Endothelial cell of umbilical vein (primary cell): ENCODE data around the gene FGFBP2. TPM values are rescaled to one million over a fixed set of nuclear protein-coding genes. Genes with fewer than 3 reads are reported as not detected.

ENCODE experiments used
- BruUV-seq: library from RNA; stranded (reverse); fragments of 400-500 nt; replicated peaks from 2 replicates; lab custom pipeline; 2021; lab: Mats Ljungman, UMichigan
- CTCF ChIA-PET: fragments of 300-600, 350-600 bp; sonication (Branson Sonifier 250); formaldehyde crosslinking; loops from one replicate; lab custom pipeline; 2021; ENCODE audit warnings: antibody characterized with exemption, inconsistent platforms; lab: Charles Lee
- POLR2A ChIA-PET: fragments of 300-600, 350-600 bp; sonication (Branson Sonifier 250); formaldehyde crosslinking; loops from one replicate; lab custom pipeline; 2021; ENCODE audit warnings: antibody characterized with exemption, inconsistent platforms; lab: Charles Lee
- DNase-seq: peaks from one replicate; pipeline ENCODE4 v3.0.0-alpha.2; 2011; ENCODE audit warnings: low read depth, low spot score
- FAIRE-seq: peaks from 2 replicates; lab custom pipeline; 2011; peaks lifted over from hg19 to GRCh38; lab: Jason Lieb, UNC
- H2AFZ ChIP-seq: 2 replicates; pipeline ENCODE4 v1.6.0; 2012; ENCODE audit warnings: low read depth, low read length, control low read depth, inconsistent platforms
- H3K27ac ChIP-seq: 2 replicates; pipeline ENCODE4 v1.5.1; 2011; ENCODE audit warnings: low read depth, mild to moderate bottlenecking, control low read depth, low read length, moderate library complexity; ENCODE audit not compliant: insufficient read depth
- H3K27me3 ChIP-seq, 2 experiments: 2 replicates each; pipeline versions ENCODE4 v1.6.0 to v1.6.1; 2011; ENCODE audit warnings: low read length in 2 of 2, mixed read lengths in 1 of 2; ENCODE audit not compliant: control insufficient read depth in 2 of 2, insufficient read depth in 2 of 2
- H3K36me3 ChIP-seq, 2 experiments: 2 replicates in 1 of 2; 3 replicates in 1 of 2; pipeline ENCODE4 v1.5.1; 2011; ENCODE audit warnings: low read length in 2 of 2, mild to moderate bottlenecking in 1 of 2, moderate library complexity in 1 of 2; ENCODE audit not compliant: control insufficient read depth in 2 of 2, insufficient read depth in 2 of 2; ENCODE audit errors: extremely low read depth in 1 of 2
- H3K4me1 ChIP-seq: 3 replicates; pipeline ENCODE4 v1.5.1; 2011; ENCODE audit warnings: mild to moderate bottlenecking, low read length; ENCODE audit not compliant: control insufficient read depth, insufficient read depth; ENCODE audit errors: extremely low read depth
- H3K4me2 ChIP-seq: 2 replicates; pipeline ENCODE4 v1.6.1; 2011; ENCODE audit warnings: low read length, control low read depth, mixed read lengths; ENCODE audit not compliant: insufficient read depth
- H3K4me3 ChIP-seq, 3 experiments: fragments of 200-600 bp in 1 of 3; sonication (generic), shearing (Covaris generic) in 1 of 3; replicated peaks in 1 of 3; 2 replicates each; pipeline ENCODE4 v1.5.1; 2011 to 2016; ENCODE audit warnings: control low read depth in 3 of 3, low read length in 3 of 3, mild to moderate bottlenecking in 2 of 3, inconsistent platforms in 1 of 3, low read depth in 1 of 3, moderate library complexity in 1 of 3; ENCODE audit not compliant: insufficient read depth in 1 of 3
- H3K79me2 ChIP-seq: 2 replicates; pipeline ENCODE4 v1.6.0; 2012; ENCODE audit warnings: low read length, inconsistent platforms; ENCODE audit not compliant: control insufficient read depth, insufficient read depth
- H3K9ac ChIP-seq: replicated peaks from 2 replicates; pipeline ENCODE3; 2011; ENCODE audit warnings: low read length, control low read depth; ENCODE audit not compliant: insufficient read depth; ENCODE audit errors: extremely low read depth
- H3K9me1 ChIP-seq: replicated peaks from 3 replicates; pipeline ENCODE4 v1.6.0; 2011; ENCODE audit warnings: mild to moderate bottlenecking, low read length; ENCODE audit not compliant: control insufficient read depth, insufficient read depth; ENCODE audit errors: extremely low read depth
- H3K9me3 ChIP-seq: replicated peaks from 2 replicates; pipeline ENCODE4 v1.5.1; 2012; ENCODE audit warnings: low read length, inconsistent platforms; ENCODE audit not compliant: control insufficient read depth, insufficient read depth
- H4K20me1 ChIP-seq: replicated peaks from 2 replicates; pipeline ENCODE3; 2011; ENCODE audit warnings: mild to moderate bottlenecking, low read length; ENCODE audit not compliant: control insufficient read depth, insufficient read depth; ENCODE audit errors: extremely low read depth
- GATA2 ChIP-seq: IDR thresholded peaks from 2 replicates; pipeline ENCODE4 v1.7.0; 2011; ENCODE audit warnings: low read depth, mild to moderate bottlenecking, moderate library complexity, mixed read lengths, low read length; ENCODE audit not compliant: insufficient read length, insufficient read depth
- POLR2AphosphoS5 ChIP-seq: IDR thresholded peaks from 2 replicates; pipeline ENCODE4 v1.6.1; 2012; ENCODE audit warnings: low read depth, mild to moderate bottlenecking, control low read depth, low read length, moderate library complexity; ENCODE audit not compliant: insufficient read depth
- dilution Hi-C: fragments of 300-500 bp; cut with MboI; formaldehyde crosslinking; loops from one replicate; pipeline ENCODE4 v1.15.0; 2019; ENCODE audit warnings: low sequenced_read_pairs; ENCODE audit not compliant: extremely low pct_ligation_motif_present
- intact Hi-C: fragments of 100-400 bp; cut with micrococcal nuclease; formaldehyde crosslinking; loops from one replicate; pipeline ENCODE4 v1.10.0; 2022
- polyA plus RNA-seq, 4 experiments: library from polyadenylated mRNA; depleted of rRNA in 3 of 4; stranded (reverse) in 3 of 4; unstranded in 1 of 4; fragments of >200 nt; gene quantifications; 2 replicates each; pipeline versions ENCODE4 v1.2.1 to v1.2.3, GENCODE V29; 2011 to 2012; ENCODE audit warnings: missing spikeins in 1 of 4
- total RNA-seq: library from RNA; stranded (reverse); gene quantifications from 2 replicates; pipeline ENCODE4 v1.2.3, GENCODE V29; 2021
- TF ChIP-seq, protein P1 (sequence below): IDR thresholded peaks from 2 replicates; pipeline ENCODE4 v1.6.1; 2011; ENCODE audit not compliant: insufficient read depth, insufficient read length

The FGFBP2 gene
- total and polyA plus RNA-seq, 2 donors (not counting 3 experiments of a cell fraction or from before 2014, with no cell fraction given): not detected

DNA sequence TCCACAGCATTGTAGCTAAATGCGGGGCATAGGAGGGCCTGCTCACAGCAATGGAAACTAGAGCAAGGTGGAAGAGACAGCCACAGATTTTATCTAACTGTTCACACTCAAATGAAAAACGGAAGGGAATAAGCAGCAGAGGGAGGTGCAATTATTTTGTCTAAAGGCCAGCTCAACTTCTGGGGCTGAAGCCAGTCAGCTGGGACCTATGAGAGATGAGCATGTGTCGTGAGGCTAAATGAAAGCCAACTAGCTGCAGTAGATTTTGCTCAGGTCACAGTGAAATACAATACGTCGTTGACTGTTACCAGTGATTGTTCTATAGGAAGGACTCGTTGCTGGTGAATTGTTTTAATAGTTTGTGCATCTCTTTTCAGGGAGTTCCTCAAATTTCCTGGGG, 26.4 kb upstream of the FGFBP2 start:
- TF ChIP-seq, protein P1, sequence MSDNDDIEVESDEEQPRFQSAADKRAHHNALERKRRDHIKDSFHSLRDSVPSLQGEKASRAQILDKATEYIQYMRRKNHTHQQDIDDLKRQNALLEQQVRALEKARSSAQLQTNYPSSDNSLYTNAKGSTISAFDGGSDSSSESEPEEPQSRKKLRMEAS: no peak
- TF ChIP-seq GATA2: no peak
- no peak overlapping the region for H3K9ac ChIP-seq
- H3K9me3 ChIP-seq: no peaks in the 10 kb centered on the region
- no TSS peak for BruUV-seq
- H3K9me1 ChIP-seq: no peaks in the 10 kb centered on the region
- H3K4me2 ChIP-seq: no peak overlapping the region
- intact Hi-C loops (no loop called here), dilution Hi-C loops (no loop called here)
- no peak overlapping the region for H2AFZ ChIP-seq
- H3K27me3 ChIP-seq: peaks cover 0 to 5% of the 10 kb centered on the region in 2 experiments
- no peak for DNase-seq
- no peaks in the 10 kb centered on the region for H3K36me3 ChIP-seq
- no peak overlapping the region for H3K4me3 ChIP-seq
- no peaks in the 10 kb centered on the region for H4K20me1 ChIP-seq
- no peak overlapping the region for H3K27ac ChIP-seq
- ChIA-PET POLR2A (no interaction called here), CTCF (interaction anchor here (2.0 to 2.3 kb wide), 2 partner anchors 12 to 107 kb away, joined by 6 to 9 read pairs; no protein-coding TSS in a partner anchor)
- H3K79me2 ChIP-seq: no peaks in the 10 kb centered on the region
- no peak for FAIRE-seq
- H3K4me1 ChIP-seq: no peaks in the 10 kb centered on the region

DNA sequence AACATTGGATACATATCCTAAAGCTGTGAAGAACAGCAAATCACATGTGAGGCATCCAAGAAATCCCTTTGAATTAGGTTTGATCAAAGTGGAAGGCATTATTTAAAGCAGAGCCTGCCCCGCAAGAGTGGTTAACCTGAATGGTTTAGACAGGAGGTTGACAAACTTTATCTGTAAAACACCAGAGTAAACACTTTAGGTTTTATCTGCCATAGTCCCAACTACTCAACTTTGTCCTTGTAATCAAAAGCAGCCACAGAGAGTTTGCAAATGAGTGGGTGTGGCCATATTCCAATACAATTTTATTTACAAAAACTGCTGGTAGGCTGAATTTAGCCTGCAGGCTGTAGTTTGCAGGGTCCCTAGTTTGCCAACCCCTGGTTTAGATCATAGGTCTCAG, 25.2 kb upstream of the FGFBP2 start:
- Histone ChIP-seq H3K9me3 (no peaks in the 10 kb centered on the region), H3K9ac (no peak overlapping the region), H3K4me3 (no peak overlapping the region), H3K27me3 (peaks cover 0 to 5% of the 10 kb centered on the region in 2 experiments), H3K4me1 (no peaks in the 10 kb centered on the region), H3K36me3 (no peaks in the 10 kb centered on the region), H3K27ac (no peak overlapping the region), H2AFZ (no peak overlapping the region), H3K9me1 (no peaks in the 10 kb centered on the region), H4K20me1 (no peaks in the 10 kb centered on the region), H3K79me2 (no peaks in the 10 kb centered on the region), H3K4me2 (no peak overlapping the region)
- FAIRE-seq: no peak
- ChIA-PET CTCF (interaction anchor here (2.0 to 2.3 kb wide), 2 partner anchors 13 to 105 kb away, joined by 6 to 9 read pairs; no protein-coding TSS in a partner anchor), POLR2A (no interaction called here)
- no TSS peak for BruUV-seq
- dilution Hi-C loops: no loop called here
- DNase-seq: no peak
- no peak for TF ChIP-seq POLR2AphosphoS5
- intact Hi-C loops: no loop called here
